CD4-positive, alpha-beta T cell treated with Interferon alpha-2 for 1 hour (primary cell): Measurements from ENCODE around the gene GPAM.
"Not testable (repeated sequence)": the region's sequence is repeated elsewhere in the genome, so short reads cannot be mapped to it uniquely, and the experiment has no call there.

Experiments used
- DNase-seq, 2 donors: peaks; one replicate each; pipeline ENCODE4 v3.0.0-alpha.2; 2020 to 2022

GPAM gene

GRCh38 chr10:112131346-112131745, 52.2 kb downstream of the GPAM start:
- no peak for DNase-seq

DNA sequence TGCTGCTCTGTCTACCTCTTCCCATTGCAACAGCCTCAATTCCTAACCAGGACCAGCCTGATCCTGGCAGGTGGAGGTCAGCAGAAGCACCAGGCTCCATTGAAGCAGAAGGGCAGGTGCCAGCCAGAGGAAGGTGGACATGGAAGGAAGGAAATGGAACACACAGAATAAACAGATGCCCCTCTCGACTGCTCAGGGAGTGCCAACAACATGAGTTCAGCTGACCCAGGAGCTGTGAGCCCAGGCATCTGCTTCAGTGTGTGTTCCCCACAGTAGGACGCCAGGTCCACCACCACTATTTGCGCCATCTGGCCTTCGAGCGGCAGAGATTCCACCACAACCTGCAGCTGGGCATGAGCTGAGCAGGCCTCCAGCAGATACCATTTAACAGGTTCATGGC, 56.7 kb downstream of the GPAM start:
- DNase-seq = no peak

DNA sequence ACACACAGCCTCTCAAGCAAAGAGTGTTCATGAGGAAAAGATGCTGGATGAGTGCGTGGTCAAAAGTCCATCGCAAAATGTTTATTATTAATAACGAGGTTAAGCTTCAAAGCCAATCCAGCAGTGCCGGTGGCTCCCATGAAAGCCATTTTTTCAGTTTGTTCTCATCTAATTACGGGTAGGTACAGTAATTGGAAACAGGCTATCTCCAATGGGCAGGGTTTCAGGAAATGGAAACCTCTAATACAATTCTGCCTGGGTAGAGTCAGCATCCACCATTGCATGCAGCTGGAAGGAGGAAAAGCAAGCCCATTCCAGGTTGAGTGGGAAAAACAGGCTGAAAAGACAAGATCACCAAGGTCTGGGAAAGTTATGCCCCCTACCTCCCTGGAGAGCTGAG, 57.4 kb downstream of the GPAM start:
- no peak for DNase-seq

DNA sequence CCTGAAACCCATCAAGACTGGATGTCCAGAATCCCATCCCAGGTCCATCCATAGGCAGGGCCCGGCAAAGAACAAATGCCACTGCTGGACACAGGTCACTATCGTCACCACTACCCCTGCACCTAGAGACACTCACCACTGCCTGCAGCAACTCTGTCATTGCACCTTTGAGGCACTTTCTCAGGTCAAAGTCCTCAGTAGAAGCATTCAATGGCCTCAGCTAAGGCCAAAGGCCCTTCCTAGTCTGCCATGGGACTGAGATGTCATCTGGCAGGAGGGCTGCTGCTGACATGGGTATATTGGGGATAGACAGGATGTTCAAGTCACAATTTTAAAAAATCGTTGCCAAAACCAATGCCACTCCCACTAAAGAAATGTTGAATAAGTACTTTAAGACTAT, 58.7 kb downstream of the GPAM start:
- no peak for DNase-seq

DNA sequence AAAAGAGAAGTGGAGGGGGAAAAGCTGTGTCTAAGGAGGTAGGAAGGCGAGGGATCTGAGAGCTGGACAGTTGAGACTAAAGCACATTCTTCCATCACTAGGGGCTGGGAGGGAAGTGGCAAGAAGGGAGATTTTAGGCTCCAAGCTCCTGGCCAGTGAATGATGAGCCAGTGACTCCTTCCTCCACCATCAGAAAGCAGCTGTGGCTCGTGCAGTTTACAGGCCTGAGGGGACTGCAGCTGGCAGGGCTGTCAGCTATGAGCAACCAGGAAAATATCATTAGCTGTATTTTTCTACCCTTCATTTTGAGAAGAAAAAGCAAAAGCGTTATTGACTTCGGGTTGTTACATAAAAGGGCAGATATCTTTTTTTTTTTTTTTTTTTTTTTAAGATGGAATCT, 60.7 kb downstream of the GPAM start:
- no peak for DNase-seq

GRCh38 chr10:112120491-112120890, 63.1 kb downstream of the GPAM start:
- DNase-seq = no peak

DNA sequence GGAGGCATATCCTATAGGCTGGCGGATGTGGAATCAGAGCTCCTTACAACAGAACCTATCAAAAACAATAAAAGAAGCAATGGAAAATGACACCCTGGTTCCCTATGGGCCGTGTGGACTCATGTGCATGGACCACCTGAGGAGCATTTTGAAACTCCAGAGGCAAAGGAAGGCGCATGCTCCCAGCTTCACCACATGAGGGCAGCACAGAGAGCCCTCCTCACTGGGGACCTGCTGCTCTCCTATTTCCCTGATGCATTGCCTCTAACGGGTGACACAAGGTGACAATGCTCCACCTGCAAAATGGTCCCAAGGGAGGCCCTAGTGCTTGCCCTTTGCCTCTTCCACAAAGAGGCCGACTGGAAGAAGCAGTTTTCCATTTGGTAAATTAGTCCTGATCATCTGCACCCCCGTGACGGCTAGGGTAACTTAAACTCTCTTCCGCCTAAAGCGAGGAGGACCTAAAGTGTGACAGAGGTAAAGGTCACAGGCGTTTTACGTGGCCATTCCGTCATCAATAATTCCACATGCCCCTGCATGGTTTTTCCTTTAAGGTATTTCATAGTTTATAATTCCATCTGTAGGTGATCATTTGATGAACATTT, 67.7 kb downstream of the GPAM start:
- peak in 1 of 2 donors; percentile 37 for DNase-seq

- not testable (repeated sequence) for DNase-seq
These were observed 73.8 kb downstream of the GPAM start for GRCh38 chr10:112109779-112110178.
